Activated naive CD4-positive, alpha-beta T cell treated with Interleukin-2 at 50 U/mL for 16 hours (primary cell): ENCODE measurements around the gene SLC8A2.
A peak's percentile ranks its signal among the peaks of the same experiment; 100 is the strongest.

Experiments
- DNase-seq: peaks from one replicate; pipeline ENCODE4 v3.0.0-alpha.2; 2020

Gene SLC8A2

DNA sequence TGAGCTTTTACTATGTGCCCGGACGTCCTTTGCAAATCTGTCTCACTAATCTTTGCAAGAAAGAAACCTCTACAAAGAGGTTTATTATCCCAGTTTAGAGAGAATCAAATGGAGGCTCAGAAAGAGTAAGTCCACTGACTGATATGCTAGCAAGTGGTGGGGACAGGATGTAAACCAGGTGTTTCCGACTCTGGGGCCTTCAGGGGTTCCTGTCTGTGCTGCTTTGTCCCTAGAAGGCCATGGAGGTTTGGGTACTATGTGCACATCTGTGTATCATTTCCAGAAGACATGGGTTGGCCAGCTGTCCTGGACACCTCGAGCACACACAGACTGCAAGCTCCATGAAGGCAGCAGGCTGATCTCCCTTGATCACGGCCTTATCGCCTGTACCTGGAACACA lies 13.5 kb upstream of the SLC8A2 start:
- no peak for DNase-seq

- peak; percentile 91 for DNase-seq
These were observed 12.4 kb upstream of the SLC8A2 start, which contains the start of gene KPTN for GRCh38 chr19:47483800-47484690. Gene KPTN, minus strand, starts transcription at chr19:47484219. Its CDS starts 59 bp downstream, at chr19:47484160.

GRCh38 chr19:47483200-47483599 lies 11.5 kb upstream of the SLC8A2 start:
- no peak for DNase-seq

DNA sequence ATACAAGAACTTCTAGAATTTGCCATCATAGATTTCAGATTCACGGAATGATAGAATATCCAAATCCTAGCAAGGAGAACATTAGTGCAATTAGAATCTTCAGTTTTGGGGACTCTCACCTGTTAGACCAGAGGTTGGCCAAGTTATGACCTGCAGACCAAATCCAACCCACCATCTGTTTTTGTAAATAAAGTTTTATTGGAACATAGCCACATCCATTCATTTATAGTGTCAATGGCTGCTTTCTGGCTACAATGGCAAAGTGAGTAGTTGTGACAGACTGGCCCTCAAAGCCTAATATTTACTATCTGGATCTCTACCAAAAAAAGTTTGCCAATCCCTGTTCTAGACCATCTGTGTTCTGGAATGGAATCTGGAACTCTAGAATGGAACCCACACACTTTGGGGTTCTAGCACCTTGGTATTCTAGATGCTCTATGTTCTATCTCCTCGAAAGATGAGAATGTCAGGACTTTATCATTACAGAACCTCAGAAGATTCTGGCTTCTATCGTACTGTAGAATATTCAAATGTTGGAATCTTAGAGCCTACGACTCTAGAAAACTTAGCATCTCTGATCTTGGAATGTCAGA lies 9.9 kb upstream of the SLC8A2 start:
- DNase-seq: no peak

DNA sequence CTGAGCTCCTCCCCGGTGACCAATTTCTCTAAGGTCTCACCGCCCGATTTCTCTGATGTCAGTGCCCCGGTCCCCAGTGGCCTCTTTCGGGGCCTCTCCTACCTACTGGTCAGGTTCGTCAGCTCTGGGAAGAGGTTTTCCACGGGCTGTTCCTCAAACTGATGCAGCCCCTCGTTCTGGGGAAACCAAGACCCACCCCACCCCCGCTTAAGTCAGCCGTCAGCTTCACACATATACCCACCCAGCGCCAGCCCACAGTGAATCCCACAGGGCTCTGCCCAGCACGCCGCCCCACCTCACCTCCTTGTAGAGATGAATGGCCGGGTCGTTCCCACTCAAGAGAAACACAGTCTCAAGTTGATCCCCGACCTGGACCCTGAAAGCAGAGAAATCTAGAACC lies 9.0 kb upstream of the SLC8A2 start:
- DNase-seq: no peak

GRCh38 chr19:47479701-47480503 lies 8.2 kb upstream of the SLC8A2 start:
- no peak for DNase-seq

DNA sequence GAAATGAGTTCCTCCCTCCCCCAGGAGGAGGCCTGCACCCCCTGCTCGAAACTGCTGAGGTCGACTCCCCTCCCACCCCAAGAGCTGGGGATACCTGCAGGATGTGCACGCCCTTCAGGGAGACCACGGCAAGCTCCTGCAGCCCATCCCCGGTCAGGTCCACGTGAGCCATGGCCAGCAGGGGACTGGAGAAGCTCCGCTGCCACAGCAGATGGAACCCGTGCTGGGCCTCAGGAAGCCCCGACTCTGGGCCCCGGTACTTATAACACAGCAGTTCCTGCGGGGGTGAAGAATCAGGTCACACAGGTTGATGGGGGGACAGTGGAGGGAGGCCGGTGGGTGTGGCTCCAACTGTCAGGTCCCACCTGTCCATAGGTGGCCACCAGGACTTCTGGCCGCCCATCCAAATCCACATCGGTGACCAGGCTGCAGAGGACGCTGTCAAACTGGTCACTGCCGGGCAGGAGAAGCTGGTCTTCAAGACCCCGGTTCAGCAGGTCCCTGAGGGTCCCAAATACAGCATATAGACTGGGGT lies 4.8 kb upstream of the SLC8A2 start:
- no peak for DNase-seq

DNA sequence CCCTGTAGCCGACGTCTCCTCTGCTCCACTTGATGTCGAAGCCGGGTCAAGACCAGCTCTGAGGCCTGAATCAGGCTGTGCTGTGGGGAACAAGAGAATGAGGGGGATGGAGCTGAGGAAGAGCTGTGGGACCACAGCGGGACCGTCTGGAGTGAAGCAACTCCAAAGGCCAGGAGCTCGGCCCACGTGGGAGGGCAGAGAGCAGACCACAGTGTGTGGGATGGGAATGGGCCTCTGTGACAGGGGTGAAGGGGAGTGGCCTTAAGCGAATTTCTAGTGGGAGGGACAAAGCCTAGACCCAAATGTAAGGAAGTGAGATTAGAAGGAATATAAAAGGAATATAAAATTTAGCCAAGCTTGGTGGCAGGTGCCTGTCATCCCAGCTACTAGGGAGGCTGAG lies 3.8 kb upstream of the SLC8A2 start:
- DNase-seq: no peak

DNA sequence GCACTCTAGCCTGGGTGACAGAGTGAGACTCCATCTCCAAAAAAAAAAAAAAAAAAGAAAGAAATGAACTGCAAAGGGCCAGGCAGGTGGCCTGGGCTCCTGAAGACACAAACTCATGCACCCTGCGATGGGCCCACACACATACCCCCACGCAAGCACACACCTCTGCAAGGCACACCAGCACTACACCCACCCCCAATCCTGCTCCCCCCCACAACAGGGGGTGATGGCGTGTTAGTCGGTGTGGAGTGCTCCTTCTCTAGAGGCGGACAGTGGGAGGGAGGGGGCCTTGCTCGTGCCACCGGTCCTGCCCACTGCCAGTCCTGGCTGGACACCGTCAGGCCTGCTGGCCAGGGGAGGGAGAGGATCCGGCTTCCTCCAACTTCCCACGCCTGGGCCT lies 1.6 kb upstream of the SLC8A2 start:
- no peak for DNase-seq

DNA sequence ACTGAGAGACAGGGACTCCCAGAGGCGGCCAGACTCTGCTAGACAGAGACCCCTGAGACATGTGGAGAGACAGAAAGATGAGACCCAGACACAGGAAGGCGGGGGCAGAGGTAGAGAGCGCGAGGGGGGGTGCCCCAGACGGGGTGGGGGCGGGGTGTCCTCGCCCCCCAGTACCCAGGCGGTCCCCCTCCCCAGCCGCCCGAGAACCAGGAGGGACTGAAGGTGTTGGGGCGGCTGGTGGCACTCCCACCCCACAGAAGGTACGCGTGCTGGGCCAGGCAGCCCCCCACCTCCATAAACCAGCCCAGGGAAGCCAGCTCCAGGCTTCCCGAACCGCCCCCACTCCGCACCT lies 336 bp downstream of the SLC8A2 start:
- no peak for DNase-seq

- no peak for DNase-seq
These were observed 1.1 kb downstream of the SLC8A2 start for GRCh38 chr19:47470447-47471195.

DNA sequence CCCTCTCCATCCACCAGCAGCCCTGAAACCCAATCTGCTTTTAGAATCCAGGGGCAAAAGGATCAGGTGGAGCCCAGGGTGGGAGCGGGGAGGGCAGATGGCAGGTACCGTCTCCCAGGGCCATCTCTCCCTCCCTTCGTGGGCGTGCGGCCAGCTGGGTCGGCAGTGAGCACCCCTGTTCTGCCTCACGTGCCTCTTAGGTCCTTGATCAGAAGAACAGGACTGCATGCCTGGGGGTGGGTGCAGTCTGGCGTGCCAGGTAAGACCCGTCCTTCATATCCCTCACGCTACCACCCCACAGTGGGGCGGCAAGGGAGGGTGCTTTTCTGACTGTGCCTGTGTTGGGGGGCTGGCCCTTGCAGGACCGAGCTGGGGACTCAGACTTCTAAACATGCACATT lies 2.0 kb downstream of the SLC8A2 start:
- no peak for DNase-seq

GRCh38 chr19:47469363-47469700 lies 2.4 kb downstream of the SLC8A2 start:
- DNase-seq: no peak

- DNase-seq: no peak
These were observed 3.8 kb downstream of the SLC8A2 start for GRCh38 chr19:47467914-47468313.

- no peak for DNase-seq
These were observed 5.7 kb downstream of the SLC8A2 start for GRCh38 chr19:47465957-47466356.

GRCh38 chr19:47464675-47465419 lies 6.8 kb downstream of the SLC8A2 start:
- no peak for DNase-seq

- DNase-seq: no peak
These were observed 9.8 kb downstream of the SLC8A2 start for GRCh38 chr19:47461876-47462275.

- no peak for DNase-seq
These were observed 12.2 kb downstream of the SLC8A2 start for GRCh38 chr19:47459477-47459876.

GRCh38 chr19:47458672-47459071 lies 13.0 kb downstream of the SLC8A2 start:
- no peak for DNase-seq

- DNase-seq: no peak
These were observed 14.8 kb downstream of the SLC8A2 start for GRCh38 chr19:47456721-47457474.

DNA sequence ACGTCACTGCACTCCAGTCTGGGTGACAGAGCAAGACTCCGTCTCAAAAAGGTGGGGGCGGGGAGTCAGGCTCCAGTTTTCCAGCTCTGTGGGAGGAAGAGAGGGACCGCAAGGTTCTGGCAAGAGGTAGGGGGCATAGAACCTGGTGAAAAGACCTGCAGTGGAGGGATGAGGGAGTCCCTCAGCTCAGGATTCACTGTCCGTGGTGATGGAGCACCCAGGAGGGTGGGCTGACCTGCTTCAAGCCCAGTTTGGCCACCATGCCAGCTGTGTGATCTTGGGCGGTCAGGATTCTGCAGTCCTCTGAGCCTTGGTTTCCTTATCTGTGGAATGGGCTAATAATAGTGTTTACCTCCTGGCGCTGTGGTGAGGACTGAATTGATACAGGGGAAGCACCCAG lies 21.2 kb downstream of the SLC8A2 start:
- no peak for DNase-seq
